Psoas muscle (tissue), 8 donors: ENCODE measurements around the gene TEX19. TPM values are rescaled to one million over a fixed set of nuclear protein-coding genes. Genes with fewer than 3 reads are reported as not detected.

Experiments used
- ATAC-seq, 4 donors: fragments of 200-7000 bp; cut with Tn5 transposase; one replicate each; pipeline ENCODE4 v1.9.1; 2020; ENCODE audit warnings: moderate library complexity in 3 of 4, mild to moderate bottlenecking in 2 of 4
- DNase-seq, 2 donors: peaks; one replicate each; pipeline ENCODE4 v3.0.0-alpha.2; 2020
- H3K27ac ChIP-seq: fragments of 200-600 bp; one replicate; pipeline ENCODE4 v1.8.0; 2022
- H3K27me3 ChIP-seq, 3 donors: fragments of 200-600 bp in 1 of 3; one replicate each; pipeline versions ENCODE4 v1.6.1 to v1.8.0; 2013 to 2022; ENCODE audit warnings: low read length in 2 of 3, mild to moderate bottlenecking in 2 of 3, moderate library complexity in 1 of 3; ENCODE audit not compliant: insufficient read depth in 3 of 3
- H3K36me3 ChIP-seq, 2 donors: fragments of 200-600 bp in 1 of 2; one replicate each; pipeline versions ENCODE4 v1.6.1 to v1.8.0; 2013 to 2022; ENCODE audit warnings: low read depth in 1 of 2, mild to moderate bottlenecking in 1 of 2, moderate library complexity in 1 of 2; ENCODE audit not compliant: insufficient read depth in 1 of 2
- H3K4me1 ChIP-seq: fragments of 200-600 bp; one replicate; pipeline ENCODE4 v1.8.0; 2022
- H3K4me3 ChIP-seq: fragments of 200-600 bp; one replicate; pipeline ENCODE4 v1.8.0; 2022; ENCODE audit warnings: mild to moderate bottlenecking
- H3K9me3 ChIP-seq: fragments of 200-600 bp; one replicate; pipeline ENCODE4 v1.8.0; 2022
- WGBS, 3 donors: extraction: QIAGEN DNeasy Blood & Tissue Kit; methylation state at CpG; one replicate each; pipeline versions ENCODE4 v1.1.6 to v1.1.7; 2013; 5-methylcytosine and 5-hydroxymethylcytosine counted together
- intact Hi-C, 2 donors: fragments of 100-400 bp; cut with DNase I; formaldehyde crosslinking; loops; one replicate each; pipeline versions ENCODE4 v1.11.0 to v1.14.2; 2022
- polyA plus RNA-seq, 3 donors: library from polyadenylated mRNA; stranded (reverse); fragments of 200-250 nt; gene quantifications; one replicate each; pipeline ENCODE4 v1.2.3, GENCODE V29; 2013
- total RNA-seq, 4 donors: library from RNA; stranded (reverse); fragmentation: NEBNext Ultra II Directional in 2 of 4; extraction: Animal tissue kit (Norgen Biotek cat#: 25700) in 2 of 4; gene quantifications; one replicate each; pipeline versions ENCODE4 v1.2.1 to v1.2.4, GENCODE V29; 2021 to 2023
- TF ChIP-seq, protein P1 (sequence below): fragments of 200-600 bp; IDR thresholded peaks from one replicate; pipeline ENCODE4 v1.8.0; 2022; ENCODE audit warnings: antibody characterized with exemption
- donor health status: healthy with polysubstance abuse.
- donor health status: DM: no; HTN: no; CAD: no; lungs with moderate emphysema.
- donor health status: Bipolar disorder and iron deficiency.
- donor health status: healthy.
- donor health status: DM: yes; HTN: yes; CAD: no.
- donor health status: DM: no; HTN: no; CAD: no.
- donor health status: DM: no; HTN: no; CAD: no.
- donor health status: DM: yes; HTN: yes; CAD: no.

Gene TEX19
- total and polyA plus RNA-seq, 7 donors: 0.07 to 0.35 (median 0.17) TPM; not detected in 2

DNA sequence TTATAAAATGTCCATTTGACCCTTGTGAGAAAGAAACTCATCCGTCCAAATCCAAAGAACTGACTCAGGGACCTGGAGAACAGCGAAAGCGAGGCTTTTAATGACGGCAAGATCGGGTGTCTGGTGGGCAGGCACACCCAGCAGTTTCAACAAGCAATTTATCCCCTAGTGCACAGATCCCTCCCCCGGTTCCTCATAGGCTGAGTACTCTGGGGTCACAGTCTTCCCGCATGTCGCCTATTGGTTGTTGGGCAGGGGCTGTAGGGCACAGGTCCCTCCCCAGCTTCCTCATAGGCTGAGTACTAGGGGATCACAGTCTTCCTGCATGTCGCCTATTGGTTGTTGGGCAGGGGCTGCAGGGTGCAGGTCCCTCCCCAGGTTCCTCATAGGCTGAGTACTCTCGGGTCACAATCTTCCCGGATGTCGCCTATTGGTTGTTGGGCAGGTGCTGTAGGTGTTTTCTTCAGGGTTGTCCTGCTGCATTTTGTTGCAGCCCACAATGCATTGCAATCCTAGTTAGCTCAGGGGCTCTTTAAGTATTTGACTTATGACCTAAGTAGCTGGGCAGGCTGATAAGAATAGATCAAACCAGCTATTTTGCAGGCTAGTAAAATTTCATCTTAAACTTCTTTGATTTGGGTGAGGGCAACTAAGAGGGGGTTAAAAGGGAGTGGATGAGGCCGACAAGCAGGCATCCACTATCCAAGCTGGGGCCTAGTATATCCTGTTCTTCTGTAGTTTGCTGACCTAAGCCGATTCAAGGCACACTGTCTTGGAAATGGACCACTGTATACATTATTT, 8.9 kb downstream of the TEX19 start:
- DNase-seq (no peak), ATAC-seq (no peak)
- intact Hi-C loops: no loop called here
- Histone ChIP-seq H3K27me3 (peaks cover 0 to 49% (median 19%) of the 10 kb centered on the region in 3 donors), H3K4me1 (peaks cover 12% of the 10 kb centered on the region), H3K4me3 (no peak overlapping the region), H3K9me3 (no peaks in the 10 kb centered on the region), H3K27ac (no peak overlapping the region), H3K36me3 (no peaks in the 10 kb centered on the region)
- WGBS, 3 donors: 87 to 93% (median 91%) methylated on average over 14 of the region's 14 CpGs
- TF ChIP-seq, protein P1, sequence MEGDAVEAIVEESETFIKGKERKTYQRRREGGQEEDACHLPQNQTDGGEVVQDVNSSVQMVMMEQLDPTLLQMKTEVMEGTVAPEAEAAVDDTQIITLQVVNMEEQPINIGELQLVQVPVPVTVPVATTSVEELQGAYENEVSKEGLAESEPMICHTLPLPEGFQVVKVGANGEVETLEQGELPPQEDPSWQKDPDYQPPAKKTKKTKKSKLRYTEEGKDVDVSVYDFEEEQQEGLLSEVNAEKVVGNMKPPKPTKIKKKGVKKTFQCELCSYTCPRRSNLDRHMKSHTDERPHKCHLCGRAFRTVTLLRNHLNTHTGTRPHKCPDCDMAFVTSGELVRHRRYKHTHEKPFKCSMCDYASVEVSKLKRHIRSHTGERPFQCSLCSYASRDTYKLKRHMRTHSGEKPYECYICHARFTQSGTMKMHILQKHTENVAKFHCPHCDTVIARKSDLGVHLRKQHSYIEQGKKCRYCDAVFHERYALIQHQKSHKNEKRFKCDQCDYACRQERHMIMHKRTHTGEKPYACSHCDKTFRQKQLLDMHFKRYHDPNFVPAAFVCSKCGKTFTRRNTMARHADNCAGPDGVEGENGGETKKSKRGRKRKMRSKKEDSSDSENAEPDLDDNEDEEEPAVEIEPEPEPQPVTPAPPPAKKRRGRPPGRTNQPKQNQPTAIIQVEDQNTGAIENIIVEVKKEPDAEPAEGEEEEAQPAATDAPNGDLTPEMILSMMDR: no peak

DNA sequence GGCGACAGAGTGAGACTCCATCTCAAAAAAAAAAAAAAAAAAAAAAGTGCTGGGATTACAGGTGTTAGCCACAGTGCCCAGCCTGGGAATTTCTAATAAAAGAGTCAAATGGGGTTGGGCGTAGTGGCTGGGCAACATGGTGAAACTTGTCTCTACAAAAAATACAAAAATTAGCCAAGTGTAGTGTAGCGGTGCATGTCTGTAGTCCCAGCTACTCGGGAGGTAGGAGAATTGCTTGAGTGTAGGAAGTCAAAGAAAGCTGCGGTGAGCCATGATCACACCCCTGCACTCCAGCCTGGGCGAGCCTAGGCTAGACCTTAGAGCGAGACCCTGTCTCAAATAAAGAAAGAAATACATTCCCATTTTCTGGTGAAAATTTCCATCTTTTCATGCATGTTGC, 10.2 kb downstream of the TEX19 start:
- no peak overlapping the region for H3K27ac ChIP-seq
- H3K4me3 ChIP-seq: no peak overlapping the region
- WGBS, 3 donors: 95 to 97% (median 96%) methylated on average over 6 of the region's 7 CpGs
- no peak for ATAC-seq
- DNase-seq: no peak
- H3K27me3 ChIP-seq: peaks cover 0 to 51% (median 19%) of the 10 kb centered on the region in 3 donors
- no peaks in the 10 kb centered on the region for H3K9me3 ChIP-seq
- H3K4me1 ChIP-seq: peaks cover 12% of the 10 kb centered on the region
- TF ChIP-seq, protein P1: no peak
- intact Hi-C loops: no loop called here
- H3K36me3 ChIP-seq: no peaks in the 10 kb centered on the region

DNA sequence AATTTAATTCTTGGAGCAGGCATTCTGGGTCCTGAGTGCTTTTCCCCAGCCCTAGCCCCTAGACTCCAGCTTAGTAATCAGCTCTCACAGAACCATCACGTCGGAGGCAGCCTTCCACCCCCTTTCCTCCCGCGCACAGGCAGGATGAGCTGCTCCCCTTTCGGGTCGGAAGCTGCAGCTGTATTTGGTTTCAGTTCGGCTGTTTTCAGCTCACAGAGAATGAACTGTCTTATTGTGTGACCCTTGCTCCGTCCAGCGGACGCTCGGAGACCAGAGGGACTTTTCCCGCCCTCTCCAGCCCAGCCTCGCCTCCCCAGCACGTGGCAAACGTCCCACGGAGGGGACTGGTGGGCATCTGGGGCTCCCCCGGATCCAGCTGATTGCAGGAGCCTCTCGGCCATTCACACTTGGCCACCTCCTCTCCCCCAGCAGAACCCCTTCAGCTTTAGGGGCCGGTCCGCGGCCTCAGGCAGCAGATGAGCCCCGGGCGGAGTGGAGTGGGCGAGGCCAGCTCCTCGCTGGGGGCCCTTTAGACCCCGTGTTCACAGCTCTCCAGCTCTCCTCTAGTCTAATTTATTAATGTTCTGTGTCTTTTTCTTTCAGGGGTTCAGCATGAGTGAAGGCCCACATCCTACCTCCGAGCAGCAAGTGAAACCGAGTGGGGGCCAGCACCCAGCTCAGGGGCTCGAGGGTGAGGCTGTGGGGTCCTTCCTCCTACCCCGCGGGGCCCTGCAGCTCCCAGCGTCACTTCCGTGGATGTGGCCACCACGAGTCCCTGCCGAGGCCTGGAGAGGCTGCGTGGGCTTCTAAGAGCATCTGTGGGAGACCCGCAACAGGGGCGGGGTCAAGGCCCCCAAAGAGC, 11.7 kb downstream of the TEX19 start:
- peak in 3 of 4 donors; percentile 20 to 34 (median 28) for ATAC-seq
- peak overlapping the region; percentile 62 for H3K4me3 ChIP-seq
- peaks cover 12% of the 10 kb centered on the region for H3K4me1 ChIP-seq
- peak in 1 of 2 donors; percentile 52 for DNase-seq
- no peaks in the 10 kb centered on the region for H3K36me3 ChIP-seq
- WGBS, 3 donors: 11 to 15% (median 12%) methylated on average over 35 to 38 of the region's 38 CpGs
- TF ChIP-seq, protein P1: no peak
- H3K27ac ChIP-seq: no peak overlapping the region
- H3K9me3 ChIP-seq: no peaks in the 10 kb centered on the region
- intact Hi-C loops: no loop called here
- H3K27me3 ChIP-seq: peaks cover 0 to 65% (median 26%) of the 10 kb centered on the region in 3 donors

- intact Hi-C loops: no loop called here
- TF ChIP-seq, protein P1: no peak
- H3K27me3 ChIP-seq: peaks cover 0 to 73% (median 24%) of the 10 kb centered on the region in 3 donors
- H3K27ac ChIP-seq: no peak within 1 kb of the TSS
- ATAC-seq: peak; percentile 39 to 75 (median 72)
- no peaks in the 10 kb centered on the region for H3K36me3 ChIP-seq
- 0 to 2% (median 2%) methylated on average over 70 to 109 of the region's 109 CpGs for WGBS, 3 donors
- DNase-seq: peak in 1 of 2 donors; percentile 54
- H3K4me1 ChIP-seq: peaks cover 12% of the 10 kb centered on the region
- peak within 1 kb of the TSS; percentile 62 for H3K4me3 ChIP-seq
- H3K9me3 ChIP-seq: no peaks in the 10 kb centered on the region
Observed at GRCh38 chr17:82371333-82372248, 12.5 kb downstream of the TEX19 start, which contains the start of gene UTS2R. TSS of gene UTS2R (plus strand) at chr17:82371765. CDS start at chr17:82374325, 2,560 bp downstream.
